Nephron (organoid): ENCODE results near the gene EYA3.

Source experiments
- H3K27ac Mint-ChIP-seq, 3 experiments: 2 replicates each; pipeline ENCODE4 v1.8.0; 2020; ENCODE audit warnings: mixed read lengths in 3 of 3, mild to moderate bottlenecking in 2 of 3, moderate library complexity in 1 of 3
- H3K27me3 Mint-ChIP-seq: 2 replicates; pipeline ENCODE4 v1.8.0; 2021; ENCODE audit warnings: low read depth, mild to moderate bottlenecking, moderate library complexity, mixed read lengths
- H3K36me3 Mint-ChIP-seq: 2 replicates; pipeline ENCODE4 v1.8.0; 2020; ENCODE audit warnings: low read depth, mixed read lengths
- H3K4me1 Mint-ChIP-seq: 2 replicates; pipeline ENCODE4 v1.8.0; 2020; ENCODE audit warnings: mixed read lengths
- H3K4me3 Mint-ChIP-seq, 3 experiments: 2 replicates each; pipeline ENCODE4 v1.8.0; 2020; ENCODE audit warnings: mild to moderate bottlenecking in 3 of 3, mixed read lengths in 3 of 3, moderate library complexity in 2 of 3
- H3K9me3 Mint-ChIP-seq: 2 replicates; pipeline ENCODE4 v1.8.0; 2020; ENCODE audit warnings: mixed read lengths
- TF ChIP-seq, protein P1 (sequence below), 3 experiments: fragments of 200-600 bp; sonication (generic); IDR thresholded peaks; one replicate each; pipeline ENCODE4 v1.5.0; 2021; ENCODE audit warnings: antibody characterized with exemption in 3 of 3; ENCODE audit not compliant: unreplicated experiment in 3 of 3

Gene EYA3

DNA sequence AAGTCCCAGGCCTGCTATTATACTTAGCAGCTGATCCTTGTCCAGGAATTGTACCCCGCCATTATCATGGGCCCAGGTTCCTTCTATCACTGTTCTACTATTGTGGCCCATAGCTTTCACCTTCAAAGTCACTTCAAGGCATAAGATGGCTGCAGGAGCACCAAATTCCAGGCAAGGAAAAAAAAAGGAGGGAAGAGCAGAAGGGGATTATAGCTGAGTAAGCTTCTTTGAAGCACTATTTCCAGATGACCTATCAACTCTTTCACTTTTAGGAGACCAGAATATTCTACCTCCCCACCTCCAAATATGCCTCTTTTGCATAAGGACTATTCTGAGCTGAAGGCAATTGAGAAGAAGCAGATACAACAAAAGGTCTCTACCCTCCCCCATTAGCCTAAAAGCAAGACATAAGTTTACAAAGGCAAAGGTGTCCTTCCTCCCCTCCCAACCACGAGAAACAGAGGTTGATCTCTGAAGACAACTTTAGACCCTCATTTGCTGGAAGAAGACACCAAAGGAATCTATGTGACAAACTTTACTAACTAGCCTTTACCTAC, 46.3 kb upstream of the EYA3 start:
- no peaks in the 10 kb centered on the region for H3K36me3 Mint-ChIP-seq
- H3K27me3 Mint-ChIP-seq = peaks cover 6% of the 10 kb centered on the region
- H3K27ac Mint-ChIP-seq = no peak overlapping the region
- no peaks in the 10 kb centered on the region for H3K4me1 Mint-ChIP-seq
- TF ChIP-seq, protein P1, sequence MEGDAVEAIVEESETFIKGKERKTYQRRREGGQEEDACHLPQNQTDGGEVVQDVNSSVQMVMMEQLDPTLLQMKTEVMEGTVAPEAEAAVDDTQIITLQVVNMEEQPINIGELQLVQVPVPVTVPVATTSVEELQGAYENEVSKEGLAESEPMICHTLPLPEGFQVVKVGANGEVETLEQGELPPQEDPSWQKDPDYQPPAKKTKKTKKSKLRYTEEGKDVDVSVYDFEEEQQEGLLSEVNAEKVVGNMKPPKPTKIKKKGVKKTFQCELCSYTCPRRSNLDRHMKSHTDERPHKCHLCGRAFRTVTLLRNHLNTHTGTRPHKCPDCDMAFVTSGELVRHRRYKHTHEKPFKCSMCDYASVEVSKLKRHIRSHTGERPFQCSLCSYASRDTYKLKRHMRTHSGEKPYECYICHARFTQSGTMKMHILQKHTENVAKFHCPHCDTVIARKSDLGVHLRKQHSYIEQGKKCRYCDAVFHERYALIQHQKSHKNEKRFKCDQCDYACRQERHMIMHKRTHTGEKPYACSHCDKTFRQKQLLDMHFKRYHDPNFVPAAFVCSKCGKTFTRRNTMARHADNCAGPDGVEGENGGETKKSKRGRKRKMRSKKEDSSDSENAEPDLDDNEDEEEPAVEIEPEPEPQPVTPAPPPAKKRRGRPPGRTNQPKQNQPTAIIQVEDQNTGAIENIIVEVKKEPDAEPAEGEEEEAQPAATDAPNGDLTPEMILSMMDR (IDR thresholded peaks at IDR 0.05; ENCODE audit: unreplicated experiment in 3 of 3) = no peak
- no peaks in the 10 kb centered on the region for H3K9me3 Mint-ChIP-seq
- no peak overlapping the region for H3K4me3 Mint-ChIP-seq

DNA sequence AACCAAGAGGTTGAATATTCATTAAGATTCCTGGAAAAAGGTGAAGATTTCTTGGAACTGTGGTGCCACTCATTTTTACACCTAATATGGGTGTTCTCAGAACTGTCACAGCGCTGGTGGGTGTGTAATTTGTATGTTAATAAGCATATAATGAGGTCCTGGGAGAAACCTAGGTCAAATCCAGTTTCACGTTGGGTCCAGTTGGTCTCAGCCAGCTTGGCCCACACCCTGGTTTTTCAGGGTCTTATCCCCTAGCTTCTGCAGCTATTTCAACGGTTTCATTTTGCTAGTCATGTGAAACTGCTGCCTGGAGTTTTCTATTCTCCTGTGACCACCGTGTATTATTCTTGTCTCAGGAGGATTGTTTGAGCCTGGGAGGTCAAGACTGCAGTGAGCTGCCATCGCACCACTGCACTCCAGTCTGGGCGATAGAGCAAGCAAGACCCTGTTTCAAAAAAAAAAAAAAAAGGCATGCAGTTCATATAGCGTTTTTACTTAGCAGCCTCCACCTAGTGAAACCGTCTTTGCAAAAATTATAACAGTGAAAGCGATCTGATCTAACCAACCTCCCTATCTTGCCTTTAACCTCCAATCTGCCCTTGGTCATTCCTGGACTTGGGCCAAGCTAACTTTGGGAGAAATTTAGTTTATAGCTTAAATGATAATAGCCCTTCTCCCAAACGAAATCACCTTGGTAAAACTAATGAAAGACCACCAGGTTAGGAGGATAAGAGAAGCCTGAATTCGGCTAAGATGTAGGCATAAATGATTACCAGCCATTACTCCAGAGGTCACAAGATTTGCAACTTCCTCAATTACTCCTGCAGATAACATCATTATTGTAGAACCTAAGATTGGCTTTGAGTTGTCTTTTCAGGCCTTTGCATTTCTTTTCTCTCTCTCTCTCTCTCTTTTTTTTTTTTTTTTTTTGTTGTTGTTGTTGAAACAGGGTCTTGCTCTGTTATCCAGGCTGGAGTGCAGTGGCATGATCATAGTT, 44.1 kb upstream of the EYA3 start:
- Mint-ChIP-seq H3K4me1 (no peaks in the 10 kb centered on the region), H3K36me3 (no peaks in the 10 kb centered on the region), H3K9me3 (no peaks in the 10 kb centered on the region), H3K4me3 (no peak overlapping the region), H3K27ac (peak overlapping the region in 1 of 3 experiments; percentile 64), H3K27me3 (peaks cover 18% of the 10 kb centered on the region)
- TF ChIP-seq, protein P1 (IDR thresholded peaks at IDR 0.05; ENCODE audit: unreplicated experiment in 3 of 3) = no peak

DNA sequence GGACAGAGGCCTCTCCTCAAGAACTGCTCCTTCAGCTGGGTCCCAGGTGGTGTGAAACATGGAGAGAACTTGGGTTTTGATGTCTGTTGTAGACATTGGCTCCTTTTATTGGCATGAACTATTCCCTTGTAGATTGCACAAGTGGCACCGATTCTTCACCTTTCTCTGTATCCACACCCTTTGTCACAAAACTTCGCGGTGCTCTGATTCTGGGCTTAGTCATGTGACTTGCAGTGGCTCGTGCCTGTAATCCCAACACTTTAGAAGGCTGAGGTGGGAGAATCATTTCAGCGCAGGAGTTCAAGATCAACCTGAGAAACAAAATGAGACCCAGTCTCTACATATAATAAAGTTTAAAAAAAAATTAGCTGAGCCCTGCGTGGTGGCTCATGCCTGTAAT, 42.5 kb upstream of the EYA3 start:
- no peak overlapping the region for H3K4me3 Mint-ChIP-seq
- H3K36me3 Mint-ChIP-seq = no peaks in the 10 kb centered on the region
- H3K9me3 Mint-ChIP-seq = no peaks in the 10 kb centered on the region
- H3K27ac Mint-ChIP-seq = no peak overlapping the region
- H3K27me3 Mint-ChIP-seq = peaks cover 19% of the 10 kb centered on the region
- TF ChIP-seq, protein P1 (IDR thresholded peaks at IDR 0.05; ENCODE audit: unreplicated experiment in 3 of 3) = no peak
- no peaks in the 10 kb centered on the region for H3K4me1 Mint-ChIP-seq

DNA sequence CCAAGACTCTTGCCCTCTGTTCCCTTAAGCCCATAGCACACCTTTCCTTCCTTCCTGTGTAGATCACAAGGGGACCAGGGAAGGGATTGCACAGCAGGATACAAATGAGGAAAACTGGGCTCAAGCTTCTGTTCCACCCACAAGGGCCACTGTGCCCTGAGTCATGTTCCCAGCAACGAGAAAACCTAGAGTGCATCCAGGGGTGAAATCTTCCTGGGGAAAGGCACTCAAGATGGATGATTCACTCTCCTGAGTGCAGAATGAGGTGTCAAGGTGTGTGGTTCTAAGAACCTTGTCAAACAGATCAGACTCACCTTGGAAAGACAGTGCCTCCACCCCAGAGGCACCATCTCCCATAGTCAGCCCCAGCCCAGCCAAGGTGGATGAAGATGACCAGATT, 40.7 kb upstream of the EYA3 start:
- no peak overlapping the region for H3K4me3 Mint-ChIP-seq
- H3K27ac Mint-ChIP-seq = no peak overlapping the region
- no peaks in the 10 kb centered on the region for H3K9me3 Mint-ChIP-seq
- no peaks in the 10 kb centered on the region for H3K36me3 Mint-ChIP-seq
- peaks cover 19% of the 10 kb centered on the region for H3K27me3 Mint-ChIP-seq
- TF ChIP-seq, protein P1 (IDR thresholded peaks at IDR 0.05; ENCODE audit: unreplicated experiment in 3 of 3) = no peak
- no peaks in the 10 kb centered on the region for H3K4me1 Mint-ChIP-seq

DNA sequence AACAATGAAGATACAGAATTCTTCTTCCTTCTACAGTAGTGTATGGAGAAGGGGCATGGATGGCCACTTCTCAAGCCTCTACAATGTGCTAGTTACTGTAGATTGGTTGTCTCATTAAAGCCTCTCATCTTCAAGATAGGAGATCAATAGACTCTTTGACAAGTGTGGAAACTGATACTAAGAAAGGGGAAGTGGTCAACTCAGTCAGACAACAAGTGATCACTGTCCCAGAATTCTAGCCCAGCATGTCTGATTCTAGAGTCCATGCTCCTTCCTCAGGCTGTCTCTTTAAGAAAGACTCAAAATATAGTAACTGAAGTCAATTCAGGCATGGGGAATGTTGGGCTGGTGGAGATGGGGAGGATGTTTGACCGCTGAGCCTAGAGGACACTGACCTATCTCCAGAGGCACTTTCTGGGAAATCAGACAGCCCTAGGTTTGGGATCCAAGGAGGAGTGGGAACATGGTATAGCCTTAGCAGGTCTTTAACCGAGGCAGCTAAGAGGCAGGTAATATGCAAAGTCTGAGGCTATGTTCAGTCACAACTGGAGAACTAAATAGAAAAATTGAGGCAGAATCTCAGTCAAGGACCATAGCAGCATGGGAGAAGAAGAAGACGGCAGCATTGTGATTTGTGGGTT, 39.3 kb upstream of the EYA3 start:
- Mint-ChIP-seq H3K4me1 (no peaks in the 10 kb centered on the region), H3K27ac (no peak overlapping the region), H3K4me3 (no peak overlapping the region), H3K36me3 (no peaks in the 10 kb centered on the region), H3K9me3 (no peaks in the 10 kb centered on the region), H3K27me3 (peaks cover 22% of the 10 kb centered on the region)
- TF ChIP-seq, protein P1 (IDR thresholded peaks at IDR 0.05; ENCODE audit: unreplicated experiment in 3 of 3) = no peak
